Measurements from ENCODE around the gene PPP1R37. TPM values are rescaled to one million over a fixed set of nuclear protein-coding genes. Genes with fewer than 3 reads are reported as not detected.
"Not testable (repeated sequence)": the region's sequence is repeated elsewhere in the genome, so short reads cannot be mapped to it uniquely, and the experiment has no call there.

The PPP1R37 gene
- total RNA-seq, 1 donor from 2014 or later = 27.7 TPM

DNA sequence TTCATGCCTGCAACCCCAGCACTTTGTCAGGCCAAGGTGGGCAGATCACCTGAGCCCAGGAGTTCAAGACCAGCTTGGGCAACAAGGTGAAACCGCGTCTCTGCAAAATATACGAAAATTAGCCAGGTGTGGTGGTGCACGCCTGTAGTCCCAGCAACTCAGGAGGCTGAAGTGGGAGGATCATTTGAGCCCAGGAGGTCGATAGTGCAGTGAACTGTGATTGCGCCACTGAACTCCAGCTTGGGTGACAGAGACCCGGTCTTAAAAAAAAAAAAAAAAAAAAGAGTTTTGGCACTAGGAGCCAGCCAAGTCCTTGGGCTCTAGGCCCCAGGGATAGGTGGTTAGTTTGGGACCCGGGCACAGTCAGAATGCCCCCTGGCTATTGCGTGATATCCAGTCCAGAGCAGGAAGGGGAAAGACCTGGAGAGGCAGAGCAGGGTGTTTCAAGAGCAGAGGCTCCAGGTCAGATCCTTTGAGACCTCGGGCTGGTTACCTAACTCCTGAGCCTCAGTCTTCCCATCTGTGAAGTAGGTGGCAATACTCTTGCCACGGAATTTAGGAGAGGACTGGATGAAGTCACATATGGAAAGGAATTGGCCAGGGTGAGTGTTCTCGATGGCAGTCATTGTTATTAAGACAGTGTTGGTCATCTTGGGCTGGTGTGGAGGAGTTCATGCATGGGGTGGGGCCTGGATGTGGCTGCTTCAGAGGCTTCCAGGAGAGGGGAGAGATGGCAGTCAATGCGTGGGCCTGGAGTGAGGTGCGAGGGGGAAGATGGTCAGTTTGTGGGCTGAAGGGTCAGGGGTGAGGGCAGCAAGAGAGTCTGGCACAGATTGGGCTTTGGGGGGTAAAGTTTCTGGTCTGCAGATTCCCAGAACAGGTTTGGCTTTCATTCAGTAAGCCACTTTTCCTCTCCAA is 2.8 kb downstream of the PPP1R37 start:
- DNase-seq = no peak

DNA sequence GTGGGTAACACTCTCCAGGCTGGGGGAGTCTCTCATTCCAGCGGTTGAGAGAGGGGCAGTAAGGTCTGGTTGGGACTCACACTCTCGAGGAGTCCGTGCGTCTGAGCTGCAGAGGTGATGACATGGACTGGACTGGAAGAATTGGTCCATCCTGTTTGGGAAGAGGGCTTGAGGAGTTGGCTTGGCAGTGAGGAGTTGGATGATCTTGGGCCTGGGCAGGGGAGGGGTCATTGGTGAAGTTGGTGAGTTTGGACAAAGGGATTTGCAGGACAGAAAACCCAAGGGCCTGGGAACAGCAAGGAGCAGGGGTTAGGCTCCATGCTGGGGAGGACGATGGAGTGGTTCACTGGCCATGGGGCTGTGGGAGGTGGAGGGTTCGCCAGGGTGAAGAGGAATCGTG is 3.7 kb downstream of the PPP1R37 start:
- DNase-seq = no peak

DNA sequence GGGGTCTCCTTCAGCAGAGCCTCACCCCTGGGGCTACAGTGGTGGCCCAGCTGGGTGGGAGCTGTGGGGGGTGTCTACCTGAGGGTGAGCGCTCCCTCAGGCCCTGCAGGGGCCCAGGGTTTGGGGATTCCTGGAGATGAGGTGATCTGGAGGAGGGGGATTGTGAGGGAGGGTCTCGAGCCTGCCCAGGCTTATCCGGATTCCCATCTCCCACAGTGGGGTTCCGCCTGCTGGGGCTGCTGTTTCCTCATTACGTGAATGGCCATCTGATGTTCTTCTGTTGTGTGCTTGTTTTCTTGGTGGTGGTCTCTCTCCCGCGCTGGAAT is 4.4 kb downstream of the PPP1R37 start:
- no peak for DNase-seq

DNA sequence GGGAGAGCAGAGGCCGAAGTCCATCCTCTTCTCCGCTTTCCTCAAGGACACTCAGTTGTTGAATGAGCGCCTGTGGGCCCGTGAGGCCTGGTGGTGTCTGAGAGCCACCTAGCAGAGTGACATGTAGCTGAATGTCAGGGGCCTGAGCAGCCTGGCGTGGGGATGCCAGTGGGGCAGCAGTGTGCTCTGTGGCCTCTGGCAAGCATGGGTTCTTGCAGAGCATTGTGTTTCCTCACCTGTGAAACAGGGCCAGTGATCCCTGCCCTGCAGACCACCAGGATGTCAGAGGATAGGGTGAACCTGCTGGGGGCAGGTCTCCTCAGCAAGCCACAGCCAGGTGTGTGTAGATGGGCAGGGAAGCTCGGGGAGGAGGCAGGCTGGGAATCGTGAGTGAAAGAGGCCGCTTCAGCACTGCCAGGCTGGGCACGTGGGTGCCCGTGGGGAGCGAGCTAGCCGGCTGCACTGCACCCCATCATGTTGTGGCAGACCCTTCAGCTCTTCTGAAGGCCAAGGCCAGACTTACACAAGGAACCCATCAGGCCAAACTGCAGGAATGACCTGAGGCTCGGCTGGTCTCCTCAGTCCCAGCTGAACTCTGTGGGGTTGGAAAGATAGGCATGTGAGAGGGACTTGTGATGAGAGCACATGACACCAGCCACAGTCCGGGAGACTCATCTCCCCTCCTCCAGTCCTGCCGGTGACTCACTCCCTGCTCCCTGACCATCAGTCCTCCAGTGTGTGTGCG is 5.0 kb downstream of the PPP1R37 start:
- peak; percentile 21 for DNase-seq

GRCh38 chr19:45098521-45099466 is 5.8 kb downstream of the PPP1R37 start:
- peak; percentile 41 for DNase-seq

GRCh38 chr19:45099467-45100191 is 6.7 kb downstream of the PPP1R37 start:
- peak; percentile 54 for DNase-seq

DNA sequence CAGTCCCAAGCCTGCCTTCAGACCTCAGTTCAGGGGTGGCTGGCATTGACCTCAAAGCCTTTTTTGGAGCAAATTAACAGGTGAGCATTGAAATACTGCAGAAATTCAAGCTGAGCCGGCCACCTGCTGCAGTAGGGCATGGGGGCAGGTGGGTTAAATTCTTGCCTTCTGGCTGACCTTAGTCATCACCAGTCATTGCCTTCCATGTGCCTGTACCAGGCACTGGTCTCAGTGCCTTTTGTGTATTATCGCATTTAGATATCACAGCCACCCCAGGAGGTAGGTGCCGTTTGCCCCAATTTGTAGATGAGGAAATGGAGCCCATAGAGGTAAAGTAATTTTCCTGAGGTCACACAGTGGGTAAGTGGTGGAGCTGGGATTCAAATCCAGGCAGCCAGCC is 7.2 kb downstream of the PPP1R37 start:
- DNase-seq = no peak

DNA sequence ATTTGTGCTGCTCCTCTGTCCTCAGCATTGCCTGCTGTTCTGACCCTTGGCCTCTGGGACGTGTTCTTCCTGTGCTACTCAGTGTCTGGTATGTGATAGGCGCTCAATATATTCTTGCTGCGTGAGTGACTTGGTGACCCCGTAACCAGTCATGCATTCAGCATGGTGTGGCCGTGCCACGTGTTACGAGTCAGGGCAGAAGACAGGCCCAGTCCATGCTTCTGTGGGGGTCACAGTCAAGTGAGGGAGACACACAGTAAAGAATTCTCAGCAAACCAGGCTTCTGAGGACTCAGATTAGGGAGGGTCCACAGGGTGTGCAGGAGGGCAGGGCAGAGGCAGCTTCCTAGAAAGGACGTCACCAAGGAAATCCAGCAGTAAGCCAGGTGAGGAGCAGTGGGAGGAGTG is 7.9 kb downstream of the PPP1R37 start:
- peak; percentile 23 for DNase-seq

DNA sequence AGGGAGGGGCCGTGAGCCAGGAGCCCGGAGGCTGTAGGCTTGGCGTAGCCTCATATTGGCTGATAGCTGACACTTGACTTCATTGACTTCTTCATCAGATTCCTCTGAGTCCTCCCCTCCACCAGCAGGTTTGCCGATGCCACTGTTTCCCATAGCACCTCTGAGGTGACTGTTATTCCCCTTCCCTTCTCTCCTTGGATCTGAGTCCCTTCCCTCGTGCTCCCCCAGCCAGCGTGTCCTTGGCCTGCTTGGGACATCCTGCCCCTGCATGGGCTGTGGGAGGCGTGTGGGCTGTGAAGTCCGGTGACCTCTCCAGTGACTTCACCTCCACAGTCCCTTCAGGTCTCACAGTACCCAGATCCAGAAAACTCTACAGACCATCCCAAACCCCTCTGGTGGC is 8.8 kb downstream of the PPP1R37 start:
- DNase-seq = no peak

DNA sequence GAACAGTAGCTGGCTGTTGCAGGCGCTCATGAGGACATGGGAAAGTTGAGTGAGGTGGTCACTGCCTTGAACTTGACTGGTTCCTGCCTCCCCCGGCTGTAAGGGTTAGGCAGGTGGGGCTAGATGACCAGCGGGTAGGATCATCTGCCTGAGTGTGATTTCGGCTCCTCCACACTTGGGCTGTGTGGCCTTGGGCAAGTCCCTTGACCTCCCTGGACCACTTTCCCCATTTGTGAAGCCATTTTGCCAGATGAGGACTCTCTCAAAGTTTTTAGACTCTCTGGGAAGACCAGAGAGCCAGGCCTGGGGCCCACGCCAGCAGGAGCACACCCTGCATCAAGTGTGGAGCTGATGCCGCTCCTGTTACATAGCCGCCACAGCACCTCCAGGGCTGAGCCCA is 9.5 kb downstream of the PPP1R37 start:
- no peak for DNase-seq

DNA sequence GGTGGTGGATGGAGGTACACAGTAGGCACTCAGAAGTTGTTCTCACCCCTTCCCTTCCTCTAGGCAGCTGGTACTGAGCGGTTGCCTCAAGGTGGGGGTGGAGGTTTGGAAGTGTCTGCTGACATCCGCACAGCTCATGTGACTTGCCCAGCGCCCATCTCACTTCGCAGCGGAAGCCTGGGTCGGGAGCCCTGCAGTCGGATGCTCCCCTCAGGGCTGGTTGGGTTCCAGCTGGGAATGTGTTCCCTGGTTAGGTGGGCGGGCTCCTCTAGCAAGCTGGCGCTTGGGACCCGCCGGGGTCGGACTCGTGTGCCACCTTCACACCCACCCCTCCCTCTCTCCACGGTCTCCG is 10.2 kb downstream of the PPP1R37 start:
- DNase-seq = peak; percentile 41

DNA sequence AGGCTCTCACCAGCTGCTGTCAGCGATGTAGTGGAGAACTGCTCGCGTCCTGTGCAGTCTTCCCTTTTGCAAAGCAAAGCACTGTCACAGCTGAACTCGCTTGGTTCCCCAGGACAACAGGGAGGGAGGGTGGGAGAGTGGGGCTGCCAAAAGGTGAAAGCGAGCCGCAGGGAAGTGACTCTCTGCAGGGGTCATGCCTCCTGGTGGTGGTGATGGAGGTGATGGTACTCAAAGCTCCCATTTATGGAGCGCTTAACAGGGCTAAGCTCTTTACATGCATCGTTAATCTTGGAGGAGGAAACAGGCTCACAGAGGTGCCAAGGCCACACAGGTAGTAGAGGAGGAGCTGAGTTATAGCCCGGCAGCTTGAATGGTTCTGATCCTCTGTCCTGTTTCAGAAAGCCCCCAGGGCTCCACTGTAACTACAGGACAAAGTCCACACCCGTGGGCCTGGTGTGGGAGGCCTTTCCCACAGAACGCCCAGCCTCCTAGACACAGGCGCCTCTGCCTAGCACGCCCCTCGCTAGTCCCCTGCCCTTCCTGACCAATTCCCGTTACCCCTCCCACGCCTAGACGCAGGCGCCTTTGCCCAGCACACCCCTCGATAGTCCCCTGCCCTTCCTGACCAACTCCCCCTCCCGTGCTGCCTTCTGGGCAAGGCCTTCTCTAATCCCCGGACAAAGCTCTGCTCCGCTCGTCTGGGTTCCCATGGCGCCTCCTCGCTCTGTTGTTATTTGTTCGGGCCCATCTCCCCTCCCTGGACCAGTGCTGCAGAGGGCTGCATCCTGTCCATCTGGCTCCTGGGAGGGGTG is 10.7 kb downstream of the PPP1R37 start:
- peak; percentile 39 for DNase-seq

- DNase-seq = no peak
These were observed 11.8 kb downstream of the PPP1R37 start for GRCh38 chr19:45104658-45105349.

DNA sequence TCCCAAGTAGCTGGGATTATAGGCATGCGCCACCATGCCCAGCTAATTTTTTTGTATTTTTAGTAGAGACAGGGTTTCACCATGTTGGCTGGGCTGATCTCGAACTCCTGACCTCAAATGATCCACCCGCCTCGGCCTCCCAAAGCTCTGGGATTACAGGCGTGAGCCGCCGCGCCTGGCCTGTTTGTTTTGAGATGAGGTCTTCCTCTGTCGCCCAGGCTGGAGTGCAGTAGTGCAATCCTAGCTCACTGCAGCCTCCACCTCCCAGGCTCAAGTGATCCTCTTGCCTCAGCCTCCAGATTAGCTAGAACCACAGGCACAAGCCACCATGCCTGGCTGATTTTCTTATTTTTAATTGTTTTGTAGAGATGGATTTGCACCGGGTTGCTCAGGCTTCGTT is 13.4 kb downstream of the PPP1R37 start:
- not testable (repeated sequence) for DNase-seq

DNA sequence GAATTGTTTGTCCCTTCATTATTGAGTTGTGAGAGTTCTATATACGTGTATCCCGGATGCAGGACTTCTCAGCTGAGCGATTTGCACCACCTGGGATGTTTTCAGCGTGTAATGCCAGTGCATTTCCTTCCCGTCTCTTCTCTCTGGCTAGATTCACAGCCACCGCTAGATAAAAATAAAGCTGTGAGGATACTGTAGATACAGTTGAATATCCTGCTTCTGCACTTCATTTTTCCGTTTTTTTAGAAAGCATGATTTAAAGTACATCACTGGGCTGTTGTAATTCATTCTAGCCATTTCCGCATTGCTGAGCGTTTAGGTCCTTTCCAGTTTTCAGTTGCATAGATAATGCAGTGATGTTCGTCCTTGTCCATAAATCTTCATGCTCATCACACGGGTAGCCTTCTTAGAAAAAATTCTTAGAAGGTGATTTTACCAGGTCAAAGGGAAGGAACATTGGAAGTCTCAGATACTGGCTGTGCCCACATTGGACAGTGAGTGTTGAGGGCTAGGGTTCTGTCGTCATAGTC is 14.7 kb downstream of the PPP1R37 start:
- no peak for DNase-seq

GRCh38 chr19:45110851-45111266 is 17.9 kb downstream of the PPP1R37 start:
- no peak for DNase-seq

- no peak for DNase-seq
These were observed 19.3 kb downstream of the PPP1R37 start for GRCh38 chr19:45112111-45112827.

DNA sequence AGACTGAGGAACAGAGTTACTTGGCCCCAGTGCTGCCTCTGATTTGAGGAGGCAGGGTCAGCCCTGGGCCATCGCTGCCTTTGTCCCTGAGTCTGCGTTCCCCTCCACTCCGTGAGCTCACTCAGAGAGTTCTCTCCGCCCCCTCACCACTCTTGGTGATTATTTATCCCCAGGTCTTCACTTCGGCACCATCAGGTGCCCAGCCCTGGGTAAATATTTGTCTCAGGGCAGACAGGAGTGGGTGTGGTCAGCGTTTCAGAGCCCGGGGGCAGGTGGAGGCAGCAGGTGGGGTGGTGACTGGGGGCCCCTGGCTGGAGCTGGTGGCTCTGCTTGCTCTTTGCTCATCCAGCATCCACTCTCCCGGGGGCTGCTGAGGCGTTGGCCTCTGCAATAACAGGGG is 20.6 kb downstream of the PPP1R37 start:
- no peak for DNase-seq

DNA sequence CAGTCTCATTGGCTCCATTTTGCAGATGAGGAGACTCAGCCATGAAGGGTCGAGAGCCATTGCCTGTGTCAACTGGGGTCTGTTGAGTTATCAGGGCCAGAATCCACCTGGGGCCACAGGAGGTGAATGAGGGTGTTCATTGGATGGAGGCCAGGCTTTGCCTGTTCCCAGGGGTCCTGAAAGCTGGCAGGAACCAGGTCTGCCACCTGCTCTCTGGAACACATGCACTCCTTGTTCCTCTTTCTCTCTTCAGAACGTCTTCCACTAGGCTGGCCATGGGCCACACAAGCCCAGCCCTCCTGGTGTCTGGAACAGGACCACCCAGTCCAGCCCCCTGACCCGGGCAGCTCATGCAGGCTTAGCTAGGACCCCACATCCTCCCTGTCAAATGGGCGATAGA is 21.1 kb downstream of the PPP1R37 start:
- no peak for DNase-seq
